HFFc6 (cell line): ENCODE data around the gene TMEM184A. TPM values are rescaled to one million over a fixed set of nuclear protein-coding genes. Genes with fewer than 3 reads are reported as not detected.

Experiments
- DNase-seq: peaks from one replicate; pipeline ENCODE4 v3.0.0-alpha.2; 2018
- H3K27ac Mint-ChIP-seq: 2 replicates; pipeline ENCODE4 v1.8.0; 2020; ENCODE audit warnings: mild to moderate bottlenecking, mixed read lengths
- H3K27me3 Mint-ChIP-seq: 2 replicates; pipeline ENCODE4 v1.8.0; 2021; ENCODE audit warnings: mild to moderate bottlenecking, moderate library complexity, mixed read lengths; ENCODE audit not compliant: insufficient read depth
- H3K36me3 Mint-ChIP-seq: 2 replicates; pipeline ENCODE4 v1.8.0; 2021; ENCODE audit warnings: low read depth, mixed read lengths
- H3K4me1 Mint-ChIP-seq: 2 replicates; pipeline ENCODE4 v1.8.0; 2020; ENCODE audit warnings: low read depth, mixed read lengths
- H3K4me3 Mint-ChIP-seq: 2 replicates; pipeline ENCODE4 v1.8.0; 2020; ENCODE audit warnings: mild to moderate bottlenecking, moderate library complexity, mixed read lengths
- H3K9me3 Mint-ChIP-seq: 2 replicates; pipeline ENCODE4 v1.8.0; 2020; ENCODE audit warnings: mild to moderate bottlenecking, mixed read lengths
- total RNA-seq, 6 experiments: library from RNA; stranded (reverse); fragmentation: NEBNext Ultra II Directional; extraction: Animal tissue kit (Norgen Biotek cat#: 25700); gene quantifications; 2 replicates in 1 of 6; 3 replicates in 5 of 6; pipeline ENCODE4 v1.2.3, GENCODE V29; 2021
- TF ChIP-seq, protein P1 (sequence below): fragments of 200-600 bp; sonication (generic); IDR thresholded peaks from 2 replicates; pipeline ENCODE4 v1.5.0; 2021; ENCODE audit warnings: antibody characterized with exemption, mild to moderate bottlenecking

The TMEM184A gene
- total RNA-seq, 6 experiments from 2014 or later, result 0.79 to 2.0 (median 1.5) TPM

DNA sequence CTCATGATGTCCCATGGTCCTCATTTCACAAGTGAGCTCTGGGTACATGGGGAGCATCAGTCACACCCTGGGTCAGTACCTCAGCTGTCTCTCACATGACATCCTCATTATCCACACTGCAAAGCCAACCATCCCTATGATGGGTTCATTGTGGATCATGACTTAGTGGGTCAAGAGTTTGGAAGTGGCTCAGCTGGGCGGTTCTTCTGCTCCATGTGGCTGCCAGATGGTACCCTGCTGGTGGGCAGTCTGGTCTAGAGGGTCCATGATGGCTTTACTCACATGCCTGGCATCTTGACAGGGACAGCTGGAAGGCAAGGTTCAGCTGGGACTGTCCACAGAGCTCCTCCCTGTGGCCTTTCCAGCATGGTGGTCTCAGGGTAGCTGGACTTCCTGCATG lies 33.0 kb upstream of the TMEM184A start:
- Mint-ChIP-seq H3K9me3 (peaks cover 12% of the 10 kb centered on the region), H3K4me3 (no peak overlapping the region), H3K27ac (no peak overlapping the region), H3K27me3 (peaks cover 48% of the 10 kb centered on the region), H3K4me1 (no peaks in the 10 kb centered on the region), H3K36me3 (peaks cover 5% of the 10 kb centered on the region; the same call in 1 of the 2 replicates)
- TF ChIP-seq, protein P1, sequence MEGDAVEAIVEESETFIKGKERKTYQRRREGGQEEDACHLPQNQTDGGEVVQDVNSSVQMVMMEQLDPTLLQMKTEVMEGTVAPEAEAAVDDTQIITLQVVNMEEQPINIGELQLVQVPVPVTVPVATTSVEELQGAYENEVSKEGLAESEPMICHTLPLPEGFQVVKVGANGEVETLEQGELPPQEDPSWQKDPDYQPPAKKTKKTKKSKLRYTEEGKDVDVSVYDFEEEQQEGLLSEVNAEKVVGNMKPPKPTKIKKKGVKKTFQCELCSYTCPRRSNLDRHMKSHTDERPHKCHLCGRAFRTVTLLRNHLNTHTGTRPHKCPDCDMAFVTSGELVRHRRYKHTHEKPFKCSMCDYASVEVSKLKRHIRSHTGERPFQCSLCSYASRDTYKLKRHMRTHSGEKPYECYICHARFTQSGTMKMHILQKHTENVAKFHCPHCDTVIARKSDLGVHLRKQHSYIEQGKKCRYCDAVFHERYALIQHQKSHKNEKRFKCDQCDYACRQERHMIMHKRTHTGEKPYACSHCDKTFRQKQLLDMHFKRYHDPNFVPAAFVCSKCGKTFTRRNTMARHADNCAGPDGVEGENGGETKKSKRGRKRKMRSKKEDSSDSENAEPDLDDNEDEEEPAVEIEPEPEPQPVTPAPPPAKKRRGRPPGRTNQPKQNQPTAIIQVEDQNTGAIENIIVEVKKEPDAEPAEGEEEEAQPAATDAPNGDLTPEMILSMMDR, result no peak
- DNase-seq, result no peak

DNA sequence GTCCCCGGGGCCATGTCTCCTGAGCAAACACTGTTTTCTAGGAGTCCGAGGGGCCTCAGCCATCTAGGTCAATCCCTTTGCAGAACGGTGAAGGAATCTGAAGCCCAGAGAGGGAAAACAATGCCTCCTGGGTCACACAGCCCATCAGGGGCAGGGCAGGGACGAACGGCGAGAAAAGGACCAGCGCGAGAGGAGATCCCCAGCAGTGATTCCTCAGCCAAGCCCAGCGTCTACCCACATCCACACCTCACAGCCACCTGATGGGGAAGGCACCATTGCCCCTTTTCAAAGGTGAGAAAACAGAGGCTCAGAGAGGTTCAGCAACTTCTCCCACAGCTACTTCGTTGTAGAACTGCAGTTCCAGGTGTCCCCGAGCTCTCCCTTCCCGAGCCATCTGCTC lies 31.7 kb upstream of the TMEM184A start:
- Mint-ChIP-seq H3K9me3 (peaks cover 12% of the 10 kb centered on the region), H3K36me3 (peaks cover 5% of the 10 kb centered on the region; the same call in 1 of the 2 replicates), H3K4me3 (no peak overlapping the region), H3K4me1 (no peaks in the 10 kb centered on the region), H3K27ac (no peak overlapping the region), H3K27me3 (peaks cover 41% of the 10 kb centered on the region)
- no peak for DNase-seq
- TF ChIP-seq, protein P1, result no peak

DNA sequence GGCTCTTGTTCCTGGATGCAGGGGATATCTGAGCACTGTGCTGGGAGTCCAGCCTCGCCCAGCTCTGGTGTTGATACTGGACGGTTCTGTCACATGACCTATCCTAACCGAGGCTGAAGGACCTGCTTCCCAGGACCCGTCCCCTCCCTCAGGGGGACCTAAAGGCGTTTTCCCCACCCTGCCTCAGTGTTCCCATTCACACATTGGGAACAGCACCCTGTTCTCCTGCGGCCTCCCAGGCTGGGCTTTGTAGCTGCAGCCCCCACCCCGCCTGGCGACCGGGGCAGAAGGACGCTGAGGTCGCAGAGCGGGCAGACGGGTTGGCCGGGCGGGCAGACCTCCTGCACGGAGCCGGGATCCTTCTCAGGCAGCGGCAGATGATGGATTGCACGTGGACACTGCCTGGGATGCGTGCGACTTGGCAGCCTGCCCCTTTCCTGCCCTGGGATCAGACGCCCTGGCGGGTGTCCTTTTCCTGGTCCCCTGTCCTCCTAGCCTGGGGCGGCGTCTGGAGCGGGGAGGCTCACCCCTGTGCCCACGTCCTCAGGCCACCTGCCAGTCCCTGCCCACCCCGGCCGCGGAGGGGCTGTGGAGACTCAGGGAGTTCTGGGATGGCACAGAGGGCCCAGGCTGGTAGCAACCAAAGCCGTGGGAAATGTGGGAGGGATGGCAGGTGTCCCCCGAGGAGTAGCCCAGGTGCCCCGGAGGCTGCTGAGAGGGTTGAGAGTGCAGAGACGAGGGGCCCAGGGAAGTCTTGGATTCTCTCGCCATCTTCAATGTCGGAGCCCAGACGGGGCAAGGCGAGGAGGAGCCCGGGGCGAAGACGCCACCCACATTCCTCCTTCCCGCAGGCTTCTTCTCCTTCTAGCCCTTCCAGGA lies 31.1 kb upstream of the TMEM184A start:
- TF ChIP-seq, protein P1, result no peak
- peaks cover 12% of the 10 kb centered on the region for H3K9me3 Mint-ChIP-seq
- no peak overlapping the region for H3K27ac Mint-ChIP-seq
- H3K4me3 Mint-ChIP-seq, result no peak overlapping the region
- peaks cover 38% of the 10 kb centered on the region for H3K27me3 Mint-ChIP-seq
- no peak for DNase-seq
- H3K36me3 Mint-ChIP-seq, result peaks cover 5% of the 10 kb centered on the region; the same call in 1 of the 2 replicates
- H3K4me1 Mint-ChIP-seq, result no peaks in the 10 kb centered on the region

DNA sequence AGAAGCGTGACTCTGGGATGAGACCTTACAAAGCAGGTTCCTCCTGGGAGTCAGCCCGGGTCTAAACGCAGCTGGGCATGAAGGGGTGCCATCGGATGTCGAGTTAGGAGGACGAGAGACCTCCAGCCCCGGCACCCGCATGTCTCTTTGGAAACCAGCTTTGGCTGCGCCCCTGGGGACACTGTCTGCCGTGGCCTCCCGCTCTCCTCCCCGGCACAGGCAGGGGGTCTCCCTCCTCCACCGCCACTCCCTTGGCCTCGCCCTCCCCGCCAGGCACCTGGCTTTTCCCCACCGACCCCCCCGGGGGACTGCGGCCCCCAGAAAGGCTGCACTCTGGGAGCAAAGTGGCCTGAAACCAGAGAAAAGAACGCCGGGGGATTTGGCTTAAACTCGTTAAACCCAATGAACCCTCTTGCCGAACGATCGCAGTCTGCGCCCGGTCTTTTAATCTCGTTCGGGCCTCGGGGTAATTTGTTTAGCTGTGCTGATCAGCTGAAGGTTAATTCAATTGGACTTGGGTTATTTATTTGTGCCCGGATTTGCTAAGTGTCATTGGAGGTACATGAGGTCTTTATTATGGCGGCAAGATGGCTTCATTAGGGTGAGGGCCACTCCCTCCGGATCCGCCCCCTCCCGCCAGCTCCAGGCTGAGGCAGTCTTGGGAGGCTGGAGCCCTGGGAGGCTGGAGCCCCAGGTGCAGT lies 30.3 kb upstream of the TMEM184A start:
- peaks cover 5% of the 10 kb centered on the region; the same call in 1 of the 2 replicates for H3K36me3 Mint-ChIP-seq
- no peak overlapping the region for H3K4me3 Mint-ChIP-seq
- H3K27me3 Mint-ChIP-seq, result peaks cover 34% of the 10 kb centered on the region
- peaks cover 12% of the 10 kb centered on the region for H3K9me3 Mint-ChIP-seq
- no peaks in the 10 kb centered on the region for H3K4me1 Mint-ChIP-seq
- TF ChIP-seq, protein P1, result no peak
- H3K27ac Mint-ChIP-seq, result no peak overlapping the region
- no peak for DNase-seq

DNA sequence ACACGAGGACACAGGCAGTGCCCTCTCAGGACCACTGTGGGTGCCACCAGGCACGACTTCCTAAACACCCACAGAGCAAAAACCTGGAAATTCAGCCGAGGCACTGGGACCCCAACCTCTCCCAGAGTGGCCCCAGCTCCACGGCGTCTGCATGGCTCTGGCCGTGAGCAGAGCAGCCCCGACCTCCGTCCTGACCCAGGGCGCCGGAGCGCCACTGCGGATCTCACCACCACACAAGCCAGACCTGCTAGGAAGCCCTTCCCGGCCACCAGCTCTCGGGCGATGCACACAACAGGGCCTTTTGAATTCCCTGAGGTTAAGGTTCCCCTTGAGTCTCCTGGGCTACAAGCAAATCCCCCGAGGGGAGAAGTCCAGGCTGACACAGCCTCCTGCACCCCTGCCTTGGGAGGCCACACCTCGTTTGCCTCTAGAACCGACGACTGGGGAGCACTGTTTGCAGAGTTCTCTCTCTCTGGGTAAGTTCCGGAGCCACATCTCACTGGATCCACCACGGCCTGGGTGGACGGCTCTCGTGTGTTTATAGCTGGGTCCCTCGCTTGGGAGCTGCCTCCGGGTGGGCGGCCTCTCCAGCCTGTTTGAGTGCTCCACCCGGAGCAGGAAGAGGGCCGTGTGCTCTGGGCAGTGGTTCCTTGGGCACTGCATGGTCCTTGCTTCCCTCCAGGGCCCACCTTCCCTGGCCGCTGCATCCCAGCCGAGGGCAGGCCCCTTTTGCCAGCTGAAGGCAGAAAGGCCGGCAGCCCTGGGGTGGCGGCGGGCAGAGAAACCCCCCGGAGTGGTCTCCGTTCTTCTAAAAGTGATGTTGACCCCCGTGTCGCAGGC lies 29.4 kb upstream of the TMEM184A start:
- Mint-ChIP-seq H3K9me3 (peaks cover 12% of the 10 kb centered on the region), H3K36me3 (peaks cover 5% of the 10 kb centered on the region; the same call in 1 of the 2 replicates), H3K27me3 (peaks cover 30% of the 10 kb centered on the region), H3K4me3 (no peak overlapping the region), H3K27ac (no peak overlapping the region), H3K4me1 (no peaks in the 10 kb centered on the region)
- no peak for DNase-seq
- TF ChIP-seq, protein P1, result no peak
